IMR-90 (cell line): ENCODE data around the gene TMED4. TPM values are rescaled to one million over a fixed set of nuclear protein-coding genes. Genes with fewer than 3 reads are reported as not detected.

Experiments
- ATAC-seq: fragments of 200-7000 bp; cut with Tn5 transposase; 2 replicates; pipeline ENCODE4 v1.9.1; 2020; ENCODE audit warnings: low read depth, mild to moderate bottlenecking, moderate library complexity
- BruUV-seq: library from RNA; stranded (reverse); fragments of 400-500 nt; replicated peaks from 2 replicates; lab custom pipeline; 2021; lab: Mats Ljungman, UMichigan
- CTCF ChIA-PET: fragments of 300-600 bp; formaldehyde crosslinking; extraction: SDS; loops from one replicate; lab custom pipeline; 2021; ENCODE audit warnings: antibody characterized with exemption; lab: Yijun Ruan, JAX
- POLR2A ChIA-PET: fragments of 300-600 bp; sonication (Branson Sonifier 250); formaldehyde crosslinking; loops from one replicate; lab custom pipeline; 2022; ENCODE audit warnings: antibody characterized with exemption; ENCODE audit not compliant: unreplicated experiment; lab: Charles Lee
- DNase-seq: peaks from one replicate; pipeline ENCODE4 v3.0.0; 2013
- H2AFZ ChIP-seq: replicated peaks from 2 replicates; pipeline ENCODE3; 2013; ENCODE audit warnings: low read length, mild to moderate bottlenecking; ENCODE audit not compliant: poor library complexity
- H2AK5ac ChIP-seq: 2 replicates; pipeline ENCODE4 v1.6.1; 2013; ENCODE audit warnings: low read depth, low read length, inconsistent platforms
- H2AK9ac ChIP-seq: replicated peaks from 2 replicates; pipeline ENCODE3; 2013; ENCODE audit warnings: mild to moderate bottlenecking, low read depth, low read length, moderate library complexity; ENCODE audit not compliant: poor library complexity
- H2BK120ac ChIP-seq: 2 replicates; pipeline ENCODE4 v1.6.1; 2013; ENCODE audit warnings: low read depth, low read length, inconsistent platforms
- H2BK15ac ChIP-seq: 3 replicates; pipeline ENCODE4 v1.6.1; 2013; ENCODE audit warnings: low read depth, low read length, inconsistent platforms
- H2BK20ac ChIP-seq: 2 replicates; pipeline ENCODE4 v1.6.1; 2013; ENCODE audit warnings: low read depth, mild to moderate bottlenecking, inconsistent platforms, low read length, moderate library complexity
- H2BK5ac ChIP-seq: 2 replicates; pipeline ENCODE4 v1.6.1; 2013; ENCODE audit warnings: mild to moderate bottlenecking, low read depth, low read length, inconsistent platforms; ENCODE audit not compliant: poor library complexity, severe bottlenecking
- H3K14ac ChIP-seq: replicated peaks from 2 replicates; pipeline ENCODE4 v1.6.1; 2013; ENCODE audit warnings: low read depth, low read length, inconsistent platforms
- H3K18ac ChIP-seq: 2 replicates; pipeline ENCODE4 v1.6.1; 2013; ENCODE audit warnings: low read depth, low read length, control low read depth
- H3K23ac ChIP-seq: 2 replicates; pipeline ENCODE4 v1.6.1; 2013; ENCODE audit warnings: low read depth, low read length, inconsistent platforms
- H3K27ac ChIP-seq: 2 replicates; pipeline ENCODE4 v1.5.1; 2013; ENCODE audit warnings: mild to moderate bottlenecking, control low read depth, low read length; ENCODE audit not compliant: insufficient read depth
- H3K27me3 ChIP-seq: 2 replicates; pipeline ENCODE4 v1.6.1; 2013; ENCODE audit warnings: low read length; ENCODE audit not compliant: control insufficient read depth, insufficient read depth
- H3K36me3 ChIP-seq: 2 replicates; pipeline ENCODE4 v1.6.1; 2013; ENCODE audit warnings: low read length, mixed read lengths; ENCODE audit not compliant: control insufficient read depth, insufficient read depth
- H3K4ac ChIP-seq: 2 replicates; pipeline ENCODE4 v1.6.1; 2013; ENCODE audit warnings: low read depth, low read length, inconsistent platforms
- H3K4me1 ChIP-seq: 2 replicates; pipeline ENCODE4 v1.6.1; 2013; ENCODE audit warnings: low read length, mixed read lengths; ENCODE audit not compliant: control insufficient read depth, insufficient read depth
- H3K4me2 ChIP-seq: 2 replicates; pipeline ENCODE4 v1.6.1; 2013; ENCODE audit warnings: low read depth, mild to moderate bottlenecking, control low read depth, low read length, moderate library complexity
- H3K4me3 ChIP-seq: 2 replicates; pipeline ENCODE4 v1.5.1; 2013; ENCODE audit warnings: low read depth, mild to moderate bottlenecking, control low read depth, low read length, moderate library complexity; ENCODE audit not compliant: insufficient read depth
- H3K56ac ChIP-seq: 2 replicates; pipeline ENCODE4 v1.6.1; 2013; ENCODE audit warnings: low read length, inconsistent platforms; ENCODE audit not compliant: insufficient read depth; ENCODE audit errors: extremely low read depth
- H3K79me1 ChIP-seq, 2 experiments: 2 replicates each; pipeline ENCODE4 v1.6.1; 2013; ENCODE audit warnings: low read length in 2 of 2, inconsistent platforms in 1 of 2, low read depth in 1 of 2
- H3K9ac ChIP-seq: 2 replicates; pipeline ENCODE4 v1.6.1; 2013; ENCODE audit warnings: low read depth, low read length, control low read depth
- H3K9me1 ChIP-seq: 2 replicates; pipeline ENCODE4 v1.6.1; 2013; ENCODE audit warnings: low read length, inconsistent platforms; ENCODE audit not compliant: insufficient read depth
- H3K9me3 ChIP-seq: 2 replicates; pipeline ENCODE4 v1.6.1; 2013; ENCODE audit warnings: low read length; ENCODE audit not compliant: control insufficient read depth, insufficient read depth
- H4K20me1 ChIP-seq: 2 replicates; pipeline ENCODE4 v1.6.1; 2013; ENCODE audit warnings: low read length, inconsistent platforms; ENCODE audit not compliant: insufficient read depth
- H4K5ac ChIP-seq: 2 replicates; pipeline ENCODE4 v1.6.1; 2013; ENCODE audit warnings: mild to moderate bottlenecking, low read depth, low read length, control low read depth
- H4K8ac ChIP-seq, 2 experiments: 2 replicates each; pipeline ENCODE4 v1.6.1; 2013; ENCODE audit warnings: low read depth in 2 of 2, low read length in 2 of 2, control low read depth in 1 of 2, inconsistent platforms in 1 of 2
- H4K91ac ChIP-seq: 2 replicates; pipeline ENCODE4 v1.6.1; 2013; ENCODE audit warnings: low read depth, low read length, inconsistent platforms; ENCODE audit not compliant: insufficient read depth
- BHLHE40 ChIP-seq: fragments of 150-350 bp; IDR thresholded peaks from 2 replicates; pipeline ENCODE4 v1.6.1; 2016; ENCODE audit warnings: mild to moderate bottlenecking, low read depth, low read length
- CEBPB ChIP-seq: IDR thresholded peaks from 2 replicates; pipeline ENCODE4 v1.6.1; 2012; ENCODE audit warnings: low read depth, low read length, improper control_type of control experiment
- CHD1 ChIP-seq: IDR thresholded peaks from 2 replicates; pipeline ENCODE4 v1.6.1; 2012; ENCODE audit warnings: low read depth, low read length, improper control_type of control experiment
- CTCF ChIP-seq: conservative IDR thresholded peaks from 2 replicates; pipeline ENCODE4 v1.5.1; 2012; ENCODE audit warnings: mild to moderate bottlenecking, low read depth, low read length, improper control_type of control experiment
- ELK1 ChIP-seq: fragments of 150-350 bp; IDR thresholded peaks from 2 replicates; pipeline ENCODE4 v1.6.1; 2016; ENCODE audit warnings: low read depth, mild to moderate bottlenecking, low read length, moderate library complexity, borderline replicate concordance
- FOS ChIP-seq: fragments of 150-350 bp; IDR thresholded peaks from 2 replicates; pipeline ENCODE4 v1.6.1; 2016; ENCODE audit warnings: low read depth, low read length
- MAFK ChIP-seq: IDR thresholded peaks from 2 replicates; pipeline ENCODE4 v1.6.1; 2012; ENCODE audit warnings: low read depth, low read length, improper control_type of control experiment
- MAZ ChIP-seq: IDR thresholded peaks from 2 replicates; pipeline ENCODE4 v1.6.1; 2012; ENCODE audit warnings: low read depth, mild to moderate bottlenecking, low read length, improper control_type of control experiment, moderate library complexity, borderline replicate concordance
- MXI1 ChIP-seq: IDR thresholded peaks from 2 replicates; pipeline ENCODE4 v1.6.1; 2012; ENCODE audit warnings: low read depth, mild to moderate bottlenecking, low read length, moderate library complexity, borderline replicate concordance
- NFE2L2 ChIP-seq: fragments of 150-350 bp; IDR thresholded peaks from 2 replicates; pipeline ENCODE4 v1.6.1; 2016; ENCODE audit warnings: low read depth, mild to moderate bottlenecking, low read length
- POLR2A ChIP-seq: IDR thresholded peaks from 2 replicates; pipeline ENCODE4 v1.6.1; 2012; ENCODE audit warnings: mild to moderate bottlenecking, low read depth, low read length
- RAD21 ChIP-seq: IDR thresholded peaks from 2 replicates; pipeline ENCODE4 v1.6.1; 2012; ENCODE audit warnings: low read length, improper control_type of control experiment
- RCOR1 ChIP-seq: IDR thresholded peaks from 2 replicates; pipeline ENCODE4 v1.6.1; 2012; ENCODE audit warnings: mild to moderate bottlenecking, low read length, improper control_type of control experiment; ENCODE audit not compliant: insufficient replicate concordance
- SMC3 ChIP-seq: fragments of 150-350 bp; IDR thresholded peaks from 2 replicates; pipeline ENCODE4 v1.6.1; 2016; ENCODE audit warnings: low read depth, mild to moderate bottlenecking, antibody characterized with exemption, low read length, moderate library complexity
- USF2 ChIP-seq: fragments of 150-350 bp; IDR thresholded peaks from 2 replicates; pipeline ENCODE4 v1.6.1; 2017; ENCODE audit warnings: mild to moderate bottlenecking, antibody characterized with exemption, low read length, low read depth
- WGBS, 2 experiments: methylation state at CpG; one replicate each; pipeline versions ENCODE4 v1.1.5 to v1.1.7; 2013; ENCODE audit warnings: missing lambda C conversion rate in 2 of 2; ENCODE audit not compliant: insufficient read length in 1 of 2; ENCODE audit errors: extremely low coverage in 2 of 2; 5-methylcytosine and 5-hydroxymethylcytosine counted together
- dilution Hi-C: fragments of 300-500 bp; cut with HindIII; formaldehyde crosslinking; loops from one replicate; pipeline ENCODE4 v1.14.3; 2018; ENCODE audit warnings: low sequenced_read_pairs; ENCODE audit not compliant: unreplicated experiment
- in situ Hi-C: fragments of 300-500 bp; cut with MboI; formaldehyde crosslinking; loops from 3 replicates; pipeline ENCODE4 v1.14.3; 2019; ENCODE audit warnings: low sequenced_read_pairs, inconsistent platforms, mixed read lengths
- intact Hi-C: fragments of 100-400 bp; cut with micrococcal nuclease; formaldehyde crosslinking; loops from 2 replicates; pipeline ENCODE4 v1.10.0; 2022
- polyA plus RNA-seq, 3 experiments: library from polyadenylated mRNA; depleted of rRNA; stranded (reverse); fragments of >200 nt; gene quantifications; 2 replicates each; pipeline ENCODE4 v1.2.3, GENCODE V29; 2012; ENCODE audit warnings: low replicate concordance in 1 of 3
- total RNA-seq: library from RNA; depleted of rRNA; stranded (reverse); fragments of >200 nt; gene quantifications from 2 replicates; pipeline ENCODE4 v1.2.3, GENCODE V29; 2012

TMED4 gene
- total and polyA plus RNA-seq, 2 of the 4 experiments (the other 2 are of a cell fraction) = 58.6 to 92.7 TPM

GRCh38 chr7:44621750-44622103, 39.7 kb upstream of the TMED4 start:
- no peak overlapping the region for H3K27ac ChIP-seq
- no peak overlapping the region for H2BK15ac ChIP-seq
- H3K56ac ChIP-seq = no peak overlapping the region
- DNase-seq (no peak), ATAC-seq (no peak)
- ChIA-PET POLR2A (no interaction called here), CTCF (interaction anchor here (0.6 kb wide), 1 partner anchor 14 kb away, joined by 3 read pairs; no protein-coding TSS in a partner anchor)
- H4K91ac ChIP-seq = no peak overlapping the region
- no peak overlapping the region for H3K14ac ChIP-seq
- no peak overlapping the region for H3K9ac ChIP-seq
- no peak overlapping the region for H3K4me2 ChIP-seq
- H2BK120ac ChIP-seq = no peak overlapping the region
- H3K79me1 ChIP-seq = peaks cover 43 to 80% of the 10 kb centered on the region in 2 experiments
- intact Hi-C loops = no loop called here
- H2BK20ac ChIP-seq = no peak overlapping the region
- no peak overlapping the region for H3K4ac ChIP-seq
- H3K9me1 ChIP-seq = peaks cover 12% of the 10 kb centered on the region
- H3K4me1 ChIP-seq = peaks cover 10% of the 10 kb centered on the region
- H4K8ac ChIP-seq = no peak overlapping the region
- no peak overlapping the region for H2AK5ac ChIP-seq
- 86% methylated on average over 1 of the region's 5 CpGs; no CpG with 5 or more reads in 1 of the 2 experiments for WGBS, 2 experiments
- H4K5ac ChIP-seq = no peak overlapping the region
- H2AK9ac ChIP-seq = no peak overlapping the region
- H2AFZ ChIP-seq = no peak overlapping the region
- H3K9me3 ChIP-seq = no peaks in the 10 kb centered on the region
- BruUV-seq = no TSS peak
- dilution Hi-C loops = no loop called here
- H3K36me3 ChIP-seq = peaks cover 14% of the 10 kb centered on the region
- no peak overlapping the region for H2BK5ac ChIP-seq
- no peak for TF ChIP-seq SMC3
- no peak for TF ChIP-seq CHD1
- no peak for TF ChIP-seq BHLHE40
- no peak for TF ChIP-seq MAZ
- TF ChIP-seq CTCF = no peak
- no peak for TF ChIP-seq MXI1
- TF ChIP-seq USF2 = no peak
- TF ChIP-seq NFE2L2 = no peak
- no peak for TF ChIP-seq CEBPB
- no peak for TF ChIP-seq POLR2A
- TF ChIP-seq ELK1 = no peak
- TF ChIP-seq MAFK = no peak
- no peak for TF ChIP-seq RCOR1
- TF ChIP-seq FOS = no peak
- TF ChIP-seq RAD21 = no peak
- no peaks in the 10 kb centered on the region for H3K27me3 ChIP-seq
- H4K20me1 ChIP-seq = peaks cover 11% of the 10 kb centered on the region
- H3K4me3 ChIP-seq = no peak overlapping the region
- in situ Hi-C loops = no loop called here
- no peak overlapping the region for H3K23ac ChIP-seq
- no peak overlapping the region for H3K18ac ChIP-seq
